Measurements from ENCODE around the gene TAS2R60. TPM values are rescaled to one million over a fixed set of nuclear protein-coding genes. Genes with fewer than 3 reads are reported as not detected.
"Not testable (repeated sequence)": the region's sequence is repeated elsewhere in the genome, so short reads cannot be mapped to it uniquely, and the experiment has no call there.

TAS2R60 gene
- polyA plus RNA-seq, 1 experiment, result not detected

GRCh38 chr7:143467724-143468123, 24.5 kb downstream of the TAS2R60 start:
- CTCF ChIA-PET, result interaction anchor here (0.6 to 1.2 kb wide), 2 partner anchors 252 to 522 kb away, joined by 3 to 5 read pairs; no protein-coding TSS in a partner anchor
- POLR2A ChIA-PET, result no interaction called here
- H3K27me3 ChIP-seq (ENCODE audit: control insufficient read depth, insufficient read depth, low read length), result no peaks in the 10 kb centered on the region
- TF ChIP-seq CTCF (IDR thresholded peaks at IDR 0.05; ENCODE audit: low read depth, low read length), result no peak
- no peak for DNase-seq (ENCODE audit: low read depth, low spot score)
- no peak overlapping the region for H3K4me3 ChIP-seq (ENCODE audit: low read depth, low read length)
- H3K27ac ChIP-seq (ENCODE audit: low read depth, low read length), result no peak overlapping the region
- H3K9me3 ChIP-seq (ENCODE audit: control insufficient read depth, insufficient read depth, low read length), result peaks cover 3% of the 10 kb centered on the region; the same call in 1 of the 2 replicates

GRCh38 chr7:143472071-143472689, 28.9 kb downstream of the TAS2R60 start:
- DNase-seq (ENCODE audit: low read depth, low spot score); H3K27ac ChIP-seq (ENCODE audit: low read depth, low read length); POLR2A ChIA-PET; H3K9me3 ChIP-seq (ENCODE audit: control insufficient read depth, insufficient read depth, low read length); H3K27me3 ChIP-seq (ENCODE audit: control insufficient read depth, insufficient read depth, low read length); H3K4me3 ChIP-seq (ENCODE audit: low read depth, low read length); CTCF ChIA-PET: not testable (repeated sequence)

DNA sequence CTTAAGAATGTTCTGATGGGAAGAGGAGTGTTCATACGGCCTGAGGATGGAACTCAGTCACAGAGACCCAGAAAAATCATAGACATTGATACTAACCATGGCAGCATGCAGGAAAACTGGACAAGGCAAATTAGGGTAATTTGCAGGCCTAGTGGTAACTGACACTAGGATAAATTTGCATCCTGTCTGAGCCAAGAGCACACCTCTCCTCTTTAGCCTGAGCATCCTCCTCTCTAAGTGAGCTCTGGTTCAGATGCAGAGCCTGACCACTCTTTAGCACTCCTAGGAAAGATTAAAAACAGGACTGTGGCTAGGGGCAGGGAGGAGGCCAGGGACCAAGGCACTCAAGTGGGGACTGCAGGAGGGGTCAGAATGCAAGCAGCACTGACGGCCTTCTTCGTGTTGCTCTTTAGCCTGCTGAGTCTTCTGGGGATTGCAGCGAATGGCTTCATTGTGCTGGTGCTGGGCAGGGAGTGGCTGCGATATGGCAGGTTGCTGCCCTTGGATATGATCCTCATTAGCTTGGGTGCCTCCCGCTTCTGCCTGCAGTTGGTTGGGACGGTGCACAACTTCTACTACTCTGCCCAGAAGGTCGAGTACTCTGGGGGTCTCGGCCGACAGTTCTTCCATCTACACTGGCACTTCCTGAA, 34.4 kb downstream of the TAS2R60 start, which contains the start of gene TAS2R41:
Gene TAS2R41, plus strand, starts transcription at position 373 of the 650 bp plus-strand sequence. Its CDS starts 0 bp downstream, at position 373.
- DNase-seq (ENCODE audit: low read depth, low spot score), result no peak
- ChIA-PET POLR2A (no interaction called here), CTCF (no interaction called here)
- Histone ChIP-seq H3K9me3 (ENCODE audit: control insufficient read depth, insufficient read depth, low read length) (no peaks in the 10 kb centered on the region), H3K4me3 (ENCODE audit: low read depth, low read length) (no peak within 1 kb of the TSS), H3K27me3 (ENCODE audit: control insufficient read depth, insufficient read depth, low read length) (no peaks in the 10 kb centered on the region), H3K27ac (ENCODE audit: low read depth, low read length) (no peak within 1 kb of the TSS)
- no peak for TF ChIP-seq CTCF (IDR thresholded peaks at IDR 0.05; ENCODE audit: low read depth, low read length)

- H3K9me3 ChIP-seq (ENCODE audit: control insufficient read depth, insufficient read depth, low read length), result no peaks in the 10 kb centered on the region
- no peak for TF ChIP-seq CTCF (IDR thresholded peaks at IDR 0.05; ENCODE audit: low read depth, low read length)
- ChIA-PET CTCF (interaction anchor here (0.6 to 1.0 kb wide), 2 partner anchors 10 to 264 kb away, joined by 3 read pairs; no protein-coding TSS in a partner anchor), POLR2A (no interaction called here)
- no peak overlapping the region for H3K27ac ChIP-seq (ENCODE audit: low read depth, low read length)
- no peak for DNase-seq (ENCODE audit: low read depth, low spot score)
- H3K27me3 ChIP-seq (ENCODE audit: control insufficient read depth, insufficient read depth, low read length), result no peaks in the 10 kb centered on the region
- no peak overlapping the region for H3K4me3 ChIP-seq (ENCODE audit: low read depth, low read length)
Observed at GRCh38 chr7:143479055-143479766, 36.0 kb downstream of the TAS2R60 start.

DNA sequence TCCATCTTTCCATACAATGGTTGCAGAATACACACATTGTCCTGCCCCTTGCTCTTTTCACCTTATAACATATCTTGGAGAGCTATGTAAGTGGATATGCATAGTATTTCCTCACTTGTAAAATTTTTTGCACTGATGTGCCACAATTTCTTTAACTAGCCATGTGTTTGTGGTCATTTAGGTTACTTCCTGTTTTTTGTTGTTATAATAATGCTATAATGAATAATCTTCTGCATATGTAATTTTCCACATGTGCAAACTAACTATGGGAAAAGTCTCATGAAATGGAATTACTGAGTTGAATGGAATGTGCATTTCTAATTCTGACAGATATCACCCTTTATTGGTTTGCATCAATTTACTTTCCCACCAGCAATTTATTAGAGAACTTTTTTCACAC, 37.2 kb downstream of the TAS2R60 start:
- no peak for TF ChIP-seq CTCF (IDR thresholded peaks at IDR 0.05; ENCODE audit: low read depth, low read length)
- Histone ChIP-seq H3K9me3 (ENCODE audit: control insufficient read depth, insufficient read depth, low read length) (no peaks in the 10 kb centered on the region), H3K27ac (ENCODE audit: low read depth, low read length) (no peak overlapping the region), H3K27me3 (ENCODE audit: control insufficient read depth, insufficient read depth, low read length) (no peaks in the 10 kb centered on the region), H3K4me3 (ENCODE audit: low read depth, low read length) (no peak overlapping the region)
- ChIA-PET CTCF (interaction anchor here (1.0 kb wide), 1 partner anchor 265 kb away, joined by 3 read pairs; no protein-coding TSS in a partner anchor), POLR2A (no interaction called here)
- no peak for DNase-seq (ENCODE audit: low read depth, low spot score)

Data from AG04450 (cell line).